ENCODE results near the gene ERFE. TPM values are rescaled to one million over a fixed set of nuclear protein-coding genes. Genes with fewer than 3 reads are reported as not detected.

Gene ERFE
- total RNA-seq, 1 donor from 2014 or later: not detected

DNA sequence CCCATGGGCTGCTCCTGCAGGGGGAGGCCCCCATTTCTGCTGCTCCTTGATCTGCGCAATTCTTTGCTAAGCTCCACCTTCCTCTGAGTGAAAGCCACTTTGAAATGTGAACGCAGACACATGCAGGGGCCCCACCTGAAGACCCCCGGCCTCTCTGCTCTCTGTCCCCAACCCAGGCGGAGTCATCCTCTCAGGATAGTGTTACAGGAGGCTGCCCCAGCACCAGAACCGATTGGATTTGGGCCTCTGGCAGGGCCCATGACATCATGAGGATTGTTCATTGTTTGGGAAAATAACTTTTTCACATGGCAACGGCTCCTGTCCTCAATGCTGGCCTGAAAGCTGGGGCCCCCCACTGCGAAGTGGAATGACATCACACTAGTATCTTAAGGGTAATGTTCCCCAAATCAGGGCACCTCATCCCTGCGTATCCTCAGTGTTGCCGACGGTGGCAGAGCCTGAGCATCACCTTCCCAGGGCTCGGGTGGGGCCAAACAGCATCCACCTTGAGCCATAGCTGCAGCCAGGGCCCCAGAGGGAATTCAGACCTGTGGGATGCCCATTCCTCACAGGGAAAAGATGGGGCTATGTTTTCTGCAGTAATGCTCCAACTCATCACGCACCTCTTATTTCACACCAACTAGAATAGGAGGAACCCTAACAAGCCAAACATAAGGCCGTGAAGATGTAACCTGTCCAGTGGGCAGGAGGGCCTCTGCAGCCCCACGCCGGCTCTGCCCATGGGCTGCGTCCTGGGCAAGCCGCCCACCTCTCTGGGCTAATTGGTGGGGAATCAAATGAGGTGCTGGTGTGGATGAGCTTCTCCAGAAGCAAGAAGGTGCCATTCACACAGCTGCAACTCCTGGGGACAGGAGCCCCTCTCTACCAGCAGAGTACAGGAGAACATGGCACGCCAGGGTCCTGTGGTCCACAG lies 2.7 kb upstream of the ERFE start:
- no peak for ATAC-seq
- H3K27me3 ChIP-seq (ENCODE audit: low read depth): peaks cover 21% of the 10 kb centered on the region
- intact Hi-C loops (cut with DNase I): no loop called here
- H3K4me3 ChIP-seq: no peak overlapping the region
- H3K27ac ChIP-seq: no peak overlapping the region
- DNase-seq: peak; percentile 22
- no peaks in the 10 kb centered on the region for H3K9me3 ChIP-seq
- peaks cover 11% of the 10 kb centered on the region for H3K4me1 ChIP-seq
- TF ChIP-seq CTCF (IDR thresholded peaks at IDR 0.05): no peak
- no peaks in the 10 kb centered on the region for H3K36me3 ChIP-seq

DNA sequence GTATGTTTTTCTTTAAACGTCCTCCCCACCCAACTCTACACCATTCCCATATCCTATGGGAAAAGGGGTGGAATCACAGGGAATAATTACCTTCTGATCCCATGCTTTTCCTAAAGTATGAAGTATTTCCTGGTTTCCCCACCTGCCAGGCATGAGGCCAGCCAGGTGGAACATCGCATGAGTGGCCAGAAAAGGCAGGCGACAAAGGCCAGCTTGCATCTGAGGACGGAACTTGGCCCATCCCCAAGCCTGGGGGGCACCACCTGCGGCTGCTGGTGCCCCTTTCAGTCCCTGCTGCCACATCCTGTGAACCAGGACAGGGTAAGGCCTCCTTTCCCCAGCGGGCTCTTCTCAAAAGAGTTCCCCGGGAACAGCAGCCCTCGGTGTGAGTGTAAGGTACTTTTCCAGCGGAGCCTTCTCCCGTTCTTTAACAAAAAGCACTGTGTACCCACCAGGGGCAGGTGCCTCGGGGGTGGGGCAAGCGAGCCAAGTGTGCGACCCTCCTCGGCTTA lies 1.2 kb upstream of the ERFE start:
- H3K27ac ChIP-seq: no peak overlapping the region
- no peak for ATAC-seq
- no peak for DNase-seq
- TF ChIP-seq CTCF (IDR thresholded peaks at IDR 0.05): no peak
- H3K36me3 ChIP-seq: no peaks in the 10 kb centered on the region
- peaks cover 35% of the 10 kb centered on the region for H3K27me3 ChIP-seq (ENCODE audit: low read depth)
- no peaks in the 10 kb centered on the region for H3K9me3 ChIP-seq
- intact Hi-C loops (cut with DNase I): no loop called here
- no peak overlapping the region for H3K4me3 ChIP-seq
- H3K4me1 ChIP-seq: peaks cover 11% of the 10 kb centered on the region

- H3K27ac ChIP-seq: no peak overlapping the region
- peaks cover 40% of the 10 kb centered on the region for H3K27me3 ChIP-seq (ENCODE audit: low read depth)
- ATAC-seq: no peak
- intact Hi-C loops (cut with DNase I): no loop called here
- DNase-seq: peak; percentile 41
- H3K36me3 ChIP-seq: no peaks in the 10 kb centered on the region
- H3K4me1 ChIP-seq: peaks cover 11% of the 10 kb centered on the region
- no peaks in the 10 kb centered on the region for H3K9me3 ChIP-seq
- H3K4me3 ChIP-seq: no peak overlapping the region
- no peak for TF ChIP-seq CTCF (IDR thresholded peaks at IDR 0.05)
Observed at GRCh38 chr2:238158018-238158508, 707 bp upstream of the ERFE start.

GRCh38 chr2:238159071-238159539 lies 335 bp downstream of the ERFE start:
- Histone ChIP-seq H3K27ac (no peak overlapping the region), H3K27me3 (ENCODE audit: low read depth) (peaks cover 49% of the 10 kb centered on the region), H3K4me3 (peak overlapping the region; percentile 31), H3K9me3 (no peaks in the 10 kb centered on the region), H3K36me3 (no peaks in the 10 kb centered on the region), H3K4me1 (peaks cover 11% of the 10 kb centered on the region)
- no peak for DNase-seq
- ATAC-seq: peak in 1 of 2 donors; percentile 32
- intact Hi-C loops (cut with DNase I): no loop called here
- TF ChIP-seq CTCF (IDR thresholded peaks at IDR 0.05): no peak

DNA sequence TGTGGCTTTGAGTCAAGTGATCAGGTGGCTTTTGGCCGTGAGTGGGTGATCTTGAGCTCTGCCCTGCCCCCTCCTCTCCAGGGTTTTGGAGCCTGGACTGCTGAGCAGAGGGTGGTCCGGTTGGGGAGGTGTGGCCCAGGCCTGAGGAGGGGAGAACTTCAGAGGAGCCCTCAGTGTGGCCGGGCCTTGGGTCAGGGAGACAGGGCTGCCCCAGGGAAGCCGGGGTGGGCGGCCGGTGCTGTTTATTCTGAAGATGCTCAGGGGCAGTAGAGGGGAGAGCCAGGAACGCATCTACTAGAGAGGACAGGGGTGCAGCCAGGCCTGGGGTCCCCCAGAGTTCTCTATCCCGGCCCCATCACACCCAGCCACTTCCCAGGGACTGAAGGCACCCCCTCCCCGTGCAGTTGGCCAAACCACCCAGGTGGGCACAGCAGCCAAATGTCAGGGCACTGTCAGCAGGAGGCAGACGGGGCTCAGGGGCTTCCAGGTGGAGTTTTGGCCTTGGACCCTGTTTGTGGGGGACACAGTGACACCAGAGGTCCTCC lies 963 bp downstream of the ERFE start:
- intact Hi-C loops (cut with DNase I): no loop called here
- Histone ChIP-seq H3K4me3 (no peak overlapping the region), H3K9me3 (no peaks in the 10 kb centered on the region), H3K27ac (no peak overlapping the region), H3K27me3 (ENCODE audit: low read depth) (peaks cover 52% of the 10 kb centered on the region), H3K36me3 (no peaks in the 10 kb centered on the region), H3K4me1 (peaks cover 11% of the 10 kb centered on the region)
- TF ChIP-seq CTCF (IDR thresholded peaks at IDR 0.05): no peak
- DNase-seq (no peak), ATAC-seq (no peak)

Data from lower lobe of right lung (tissue), 2 donors.